ENCODE measurements around the gene RCE1.

- TF ChIP-seq CTCF (IDR thresholded peaks at IDR 0.05; ENCODE audit: insufficient read depth, low read length), result no peak
- no peak for TF ChIP-seq REST (IDR thresholded peaks at IDR 0.05; ENCODE audit: insufficient replicate concordance, low read depth)
Measured at GRCh38 chr11:66848671-66849500, 5.6 kb downstream of the RCE1 start.

Measured in HL-60 (cell line).